K562 (cell line): ENCODE data around the gene WFIKKN2. TPM values are rescaled to one million over a fixed set of nuclear protein-coding genes. Genes with fewer than 3 reads are reported as not detected.

Experiments
- ATAC-seq: fragments of 200-7000 bp; cut with Tn5 transposase; 3 replicates; pipeline ENCODE4 v1.9.1; 2020; ENCODE audit warnings: moderate library complexity
- BruUV-seq: library from RNA; stranded (reverse); fragments of 400-500 nt; replicated peaks from 2 replicates; lab custom pipeline; 2021; lab: Mats Ljungman, UMichigan
- CTCF ChIA-PET: fragments of 300-600 bp; formaldehyde crosslinking; extraction: SDS; loops from one replicate; lab custom pipeline; 2021; ENCODE audit warnings: low intra/inter-chr PET ratio; lab: Yijun Ruan, JAX
- POLR2A ChIA-PET: fragments of 300-600, 350-650 bp; sonication (Branson Sonifier 250); formaldehyde crosslinking; extraction: SDS; loops from one replicate; lab custom pipeline; 2021; ENCODE audit warnings: antibody characterized with exemption, inconsistent platforms; lab: Yijun Ruan, JAX
- DNase-seq, 4 experiments: peaks; one replicate each; pipeline versions ENCODE4 v3.0.0 to v3.0.0-alpha.2; 2011 to 2018; ENCODE audit warnings: low spot score in 3 of 4, mixed read lengths in 3 of 4; ENCODE audit errors: extremely low read depth in 1 of 4
- FAIRE-seq: peaks from 2 replicates; lab custom pipeline; 2011; peaks lifted over from hg19 to GRCh38; lab: Jason Lieb, UNC
- H2AFZ ChIP-seq: 2 replicates; pipeline ENCODE4 v1.6.0; 2011; ENCODE audit warnings: low read depth, low read length, control low read depth, inconsistent platforms
- H3K27ac ChIP-seq: fragments of 200-600 bp; 3 replicates; pipeline ENCODE4 v1.8.0; 2011; ENCODE audit warnings: low read depth, mild to moderate bottlenecking, control low read depth, inconsistent platforms, low read length, moderate library complexity, mixed read lengths; ENCODE audit errors: extremely low read depth
- H3K27me3 ChIP-seq, 2 experiments: fragments of 300-600 bp in 1 of 2; 2 replicates in 1 of 2; 3 replicates in 1 of 2; pipeline versions ENCODE4 v1.6.0 to v1.8.0; 2011; ENCODE audit warnings: inconsistent platforms in 2 of 2, low read length in 2 of 2, mild to moderate bottlenecking in 1 of 2, mixed read lengths in 1 of 2, moderate library complexity in 1 of 2; ENCODE audit not compliant: control insufficient read depth in 2 of 2, insufficient read depth in 2 of 2
- H3K36me3 ChIP-seq: fragments of 300-600 bp; 3 replicates; pipeline ENCODE4 v1.8.0; 2011; ENCODE audit warnings: mild to moderate bottlenecking, low read length, inconsistent platforms; ENCODE audit not compliant: control insufficient read depth, insufficient read depth
- H3K4me1 ChIP-seq, 2 experiments: fragments of 200-600 bp in 1 of 2; replicated peaks in 1 of 2; 2 replicates in 1 of 2; 3 replicates in 1 of 2; pipeline versions ENCODE4 v1.5.1 to v1.8.0; 2011; ENCODE audit warnings: inconsistent platforms in 2 of 2, low read length in 2 of 2, mild to moderate bottlenecking in 1 of 2, mixed read lengths in 1 of 2, moderate library complexity in 1 of 2; ENCODE audit not compliant: control insufficient read depth in 2 of 2, insufficient read depth in 2 of 2
- H3K4me2 ChIP-seq: 2 replicates; pipeline ENCODE4 v1.6.1; 2011; ENCODE audit warnings: low read length, control low read depth, inconsistent platforms, mixed read lengths; ENCODE audit not compliant: insufficient read depth
- H3K4me3 ChIP-seq: fragments of 200-600 bp; sonication (generic), shearing (Covaris generic); 2 replicates; pipeline ENCODE4 v1.5.1; 2016; ENCODE audit warnings: control low read depth, inconsistent platforms
- H3K79me2 ChIP-seq: fragments of 200-600 bp; 3 replicates; pipeline ENCODE4 v1.8.0; 2011; ENCODE audit warnings: low read length, inconsistent platforms; ENCODE audit not compliant: control insufficient read depth, insufficient read depth
- H3K9ac ChIP-seq, 2 experiments: 2 replicates each; pipeline versions ENCODE4 v1.6.0 to v1.6.1; 2011; ENCODE audit warnings: low read depth in 2 of 2, low read length in 2 of 2, control low read depth in 1 of 2, inconsistent platforms in 1 of 2, mild to moderate bottlenecking in 1 of 2, mixed read lengths in 1 of 2; ENCODE audit not compliant: insufficient read depth in 1 of 2
- H3K9me1 ChIP-seq: one replicate; pipeline ENCODE4 v1.6.0; 2011; ENCODE audit warnings: inconsistent platforms, mild to moderate bottlenecking, low read length, moderate library complexity; ENCODE audit not compliant: control insufficient read depth, insufficient read depth
- H3K9me3 ChIP-seq: replicated peaks from 2 replicates; pipeline ENCODE4 v1.5.1; 2011; ENCODE audit warnings: low read depth, low read length, inconsistent platforms; ENCODE audit not compliant: control insufficient read depth, insufficient read depth
- H4K20me1 ChIP-seq: replicated peaks from 2 replicates; pipeline ENCODE4 v1.6.1; 2011; ENCODE audit warnings: low read length, inconsistent platforms, mixed read lengths; ENCODE audit not compliant: control insufficient read depth, insufficient read depth
- CBX5 ChIP-seq: IDR thresholded peaks from 2 replicates; pipeline ENCODE4 v1.6.1; 2014; ENCODE audit warnings: low read depth, borderline replicate concordance
- CC2D1A ChIP-seq: fragments of 450-650 bp; IDR thresholded peaks from 2 replicates; pipeline ENCODE4 v1.6.1; 2017; ENCODE audit warnings: mild to moderate bottlenecking
- ELF2 ChIP-seq: fragments of 250-450 bp; sonication (Bioruptor Pico); IDR thresholded peaks from 2 replicates; pipeline ENCODE4 v1.5.0; 2021; ENCODE audit warnings: mild to moderate bottlenecking
- FUS ChIP-seq: fragments of 200-400 bp; formaldehyde crosslinking; optimal IDR thresholded peaks from 2 replicates; pipeline ENCODE3; 2017; ENCODE audit warnings: low read depth, low read length
- HOXB6 ChIP-seq: fragments of 250-450 bp; sonication (Bioruptor Pico); IDR thresholded peaks from 2 replicates; pipeline ENCODE4 v1.5.1; 2022; ENCODE audit warnings: mild to moderate bottlenecking, borderline replicate concordance
- NONO ChIP-seq, 2 experiments: fragments of 200-400 bp in 1 of 2; fragments of 450-650 bp in 1 of 2; formaldehyde crosslinking in 1 of 2; IDR thresholded peaks; 2 replicates each; pipeline ENCODE4 v1.6.1; 2017; ENCODE audit warnings: low read depth in 2 of 2, mild to moderate bottlenecking in 2 of 2, moderate library complexity in 2 of 2, low read length in 1 of 2
- PHB2 ChIP-seq: fragments of 450-650 bp; IDR thresholded peaks from 2 replicates; pipeline ENCODE4 v1.6.1; 2017; ENCODE audit warnings: low read depth
- PURB ChIP-seq: sonication (generic); formaldehyde crosslinking; IDR thresholded peaks from 2 replicates; pipeline ENCODE4 v1.9.0; 2021; ENCODE audit warnings: low read depth, mild to moderate bottlenecking, missing genetic modification reagents
- RFX1 ChIP-seq: fragments of 450-650 bp; IDR thresholded peaks from 2 replicates; pipeline ENCODE4 v1.6.1; 2016; ENCODE audit warnings: mild to moderate bottlenecking, moderate library complexity
- SMAD4 ChIP-seq: fragments of 250-450 bp; sonication (Bioruptor Pico); conservative IDR thresholded peaks from 2 replicates; pipeline ENCODE4 v1.8.0; 2021; ENCODE audit warnings: inconsistent platforms, mild to moderate bottlenecking, moderate library complexity
- TFE3 ChIP-seq: fragments of 450-650 bp; formaldehyde crosslinking; IDR thresholded peaks from 2 replicates; pipeline ENCODE4 v1.4.0; 2020; ENCODE audit warnings: mild to moderate bottlenecking, mixed read lengths
- UBTF ChIP-seq, 2 experiments: IDR thresholded peaks; 2 replicates each; pipeline ENCODE4 v1.6.1; 2012; ENCODE audit warnings: improper control_type of control experiment in 2 of 2, low read depth in 2 of 2, low read length in 2 of 2, borderline replicate concordance in 1 of 2
- ZNF174 ChIP-seq: fragments of 250-450 bp; sonication (Bioruptor Pico); IDR thresholded peaks from 2 replicates; pipeline ENCODE4 v1.4.0; 2020; ENCODE audit warnings: mild to moderate bottlenecking
- ZNF431 ChIP-seq: sonication (generic); formaldehyde crosslinking; IDR thresholded peaks from 2 replicates; pipeline ENCODE4 v1.8.0; 2022; ENCODE audit warnings: mild to moderate bottlenecking, missing genetic modification reagents
- ZNF518B ChIP-seq: fragments of 250-450 bp; sonication (Bioruptor Pico); IDR thresholded peaks from 2 replicates; pipeline ENCODE4 v1.5.0; 2021; ENCODE audit warnings: mild to moderate bottlenecking, moderate library complexity
- WGBS: fragments of 100-300 bp; shearing (Covaris generic); methylation state at CpG from one replicate; pipeline ENCODE4 v1.1.6; 2016; ENCODE audit warnings: low coverage, mixed read lengths; ENCODE audit not compliant: insufficient coverage; ENCODE audit errors: missing lambda C conversion rate; 5-methylcytosine and 5-hydroxymethylcytosine counted together
- in situ Hi-C: fragments of 300-500 bp; cut with MboI; formaldehyde crosslinking; loops from 4 replicates; pipeline ENCODE4 v1.15.0; 2018; ENCODE audit warnings: inconsistent platforms, mixed read lengths
- intact Hi-C: fragments of 100-400 bp; cut with micrococcal nuclease; formaldehyde crosslinking; loops from 2 replicates; pipeline ENCODE4 v1.14.2; 2022
- polyA plus RNA-seq, 8 experiments: library from polyadenylated mRNA; depleted of rRNA in 4 of 8; stranded (reverse) in 5 of 8; unstranded in 3 of 8; fragments of >200 nt; fragmentation: Nextera tagmentation in 2 of 8; fragmentation: Illumina TruSeq in 1 of 8; extraction: Ambion mirVana in 2 of 8; extraction: Trizol in 1 of 8; gene quantifications; 2 replicates each; pipeline versions ENCODE4 v1.2.1 to v1.2.3, GENCODE V29; 2011 to 2014; ENCODE audit warnings: inconsistent platforms in 1 of 8, missing spikeins in 1 of 8
- total RNA-seq, 7 experiments: library from RNA; depleted of rRNA in 6 of 7; stranded (reverse); fragments of >200 nt in 6 of 7; fragmentation: Illumina TruSeq in 2 of 7; extraction: Trizol in 2 of 7; gene quantifications; 2 replicates each; pipeline versions ENCODE4 v1.2.1 to v1.2.3, GENCODE V29; 2011 to 2021; ENCODE audit warnings: low replicate concordance in 1 of 7

The WFIKKN2 gene
- total and polyA plus RNA-seq, 9 of the 15 experiments (the other 6 are each of a cell fraction or from before 2014, with no cell fraction given): 0.07 TPM; not detected in 8

GRCh38 chr17:50797135-50797810 lies 38.1 kb upstream of the WFIKKN2 start:
- ATAC-seq: no peak
- Histone ChIP-seq H3K4me1 (peaks cover 0 to 6% of the 10 kb centered on the region in 2 experiments; a peak in 1 of 5 replicates), H3K9me3 (no peaks in the 10 kb centered on the region), H3K27ac (no peak overlapping the region), H3K4me3 (no peak overlapping the region), H3K9ac (no peak overlapping the region), H2AFZ (peak overlapping the region; percentile 28; the same call in 1 of the 2 replicates), H3K27me3 (peaks cover 0 to 9% of the 10 kb centered on the region in 2 experiments; a peak in 2 of 5 replicates), H3K9me1 (no peaks in the 10 kb centered on the region), H3K4me2 (no peak overlapping the region), H4K20me1 (0 out of 2 replicates have a peak, but pooled peaks cover 3% of the 10 kb centered on the region), H3K36me3 (no peaks in the 10 kb centered on the region), H3K79me2 (no peaks in the 10 kb centered on the region)
- ChIA-PET POLR2A (interaction anchor here (0.5 to 1.0 kb wide), 3 partner anchors 17 to 148 kb away, joined by 3 to 4 read pairs (median 3); no protein-coding TSS in a partner anchor), CTCF (no interaction called here)
- intact Hi-C loops: no loop called here
- DNase-seq: no peak
- in situ Hi-C loops: no loop called here
- WGBS: 39% methylated on average over 11 of the region's 11 CpGs
- no peak for FAIRE-seq
- BruUV-seq: no TSS peak
- TF ChIP-seq ZNF518B (CRISPR knock-in tag): no peak
- no peak for TF ChIP-seq ZNF174
- TF ChIP-seq ZNF431 (CRISPR knock-in tag): no peak
- TF ChIP-seq UBTF (IDR thresholded peaks at IDR 0.05; ENCODE audit: borderline replicate concordance in 1 of 2, low read depth in 2 of 2, low read length in 2 of 2): no peak
- no peak for TF ChIP-seq TFE3 (CRISPR knock-in tag)
- TF ChIP-seq ELF2 (CRISPR knock-in tag): no peak
- no peak for TF ChIP-seq NONO (IDR thresholded peaks at IDR 0.05; ENCODE audit: low read depth in 2 of 2, low read length in 1 of 2)
- no peak for TF ChIP-seq PHB2
- no peak for TF ChIP-seq CBX5
- TF ChIP-seq HOXB6 (CRISPR knock-in tag): no peak
- no peak for TF ChIP-seq FUS
- no peak for TF ChIP-seq PURB (CRISPR knock-in tag)
- TF ChIP-seq RFX1: no peak
- no peak for TF ChIP-seq SMAD4 (CRISPR knock-in tag)
- no peak for TF ChIP-seq CC2D1A
